SK-N-SH treated with all-trans-retinoic acid at 6 μM for 48 hours (cell line): ENCODE measurements around the gene ITGB1.

ENCODE experiments used
- ARNTL ChIP-seq: fragments of 450-650 bp; formaldehyde crosslinking; IDR thresholded peaks from 2 replicates; pipeline ENCODE4 v1.5.0; 2020; ENCODE audit warnings: low read depth, mild to moderate bottlenecking, moderate library complexity, borderline replicate concordance
- GLIS3 ChIP-seq: fragments of 250-450 bp; sonication (Bioruptor Pico); IDR thresholded peaks from 2 replicates; pipeline ENCODE4 v1.5.0; 2020; ENCODE audit warnings: mild to moderate bottlenecking, moderate library complexity
- ISL1 ChIP-seq: fragments of 250-450 bp; sonication (Bioruptor Pico); IDR thresholded peaks from 2 replicates; pipeline ENCODE4 v2.1.2; 2022; ENCODE audit warnings: mild to moderate bottlenecking, moderate library complexity
- RARB ChIP-seq: fragments of 250-450 bp; sonication (Bioruptor Pico); IDR thresholded peaks from 2 replicates; pipeline ENCODE4 v1.8.0; 2021; ENCODE audit warnings: mild to moderate bottlenecking, moderate library complexity
- SNAI2 ChIP-seq: fragments of 250-450 bp; sonication (Bioruptor Pico); IDR thresholded peaks from 2 replicates; pipeline ENCODE4 v1.5.0; 2020; ENCODE audit warnings: mild to moderate bottlenecking, moderate library complexity
- ZC3H10 ChIP-seq: fragments of 250-450 bp; sonication (Bioruptor Pico); IDR thresholded peaks from 2 replicates; pipeline ENCODE4 v1.5.1; 2021; ENCODE audit warnings: mild to moderate bottlenecking, moderate library complexity
- ZFP3 ChIP-seq: fragments of 250-450 bp; sonication (Bioruptor Pico); IDR thresholded peaks from 2 replicates; pipeline ENCODE4 v1.5.0; 2020; ENCODE audit warnings: mild to moderate bottlenecking, moderate library complexity
- ZFP30 ChIP-seq: fragments of 450-650 bp; formaldehyde crosslinking; IDR thresholded peaks from 2 replicates; pipeline ENCODE4 v1.5.0; 2022; ENCODE audit warnings: mild to moderate bottlenecking, moderate library complexity
- ZNF70 ChIP-seq: fragments of 450-650 bp; formaldehyde crosslinking; IDR thresholded peaks from 2 replicates; pipeline ENCODE4 v1.5.0; 2020; ENCODE audit warnings: mild to moderate bottlenecking, moderate library complexity

DNA sequence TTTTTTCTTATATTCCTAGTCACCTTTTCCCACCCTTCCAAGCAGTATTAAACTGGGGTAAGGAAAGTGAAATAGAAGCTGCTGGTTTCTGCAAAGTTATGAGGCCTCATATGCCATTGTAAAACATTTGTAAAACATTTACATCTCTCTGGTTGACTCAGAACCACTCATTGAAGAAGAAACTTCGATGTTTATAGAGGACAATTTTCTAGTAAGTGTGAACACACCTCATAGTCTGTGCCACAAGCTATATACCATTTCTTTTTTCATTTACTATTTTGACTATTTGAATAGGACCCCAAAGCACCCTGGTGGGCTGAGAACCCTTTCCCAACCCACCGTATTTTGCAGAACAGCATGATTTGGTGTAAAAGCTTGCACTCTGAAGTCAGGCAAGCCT is 12.9 kb upstream of the ITGB1 start:
- no peak for TF ChIP-seq ARNTL (CRISPR knock-in tag)
- TF ChIP-seq SNAI2 (CRISPR knock-in tag) = no peak
- no peak for TF ChIP-seq RARB (CRISPR knock-in tag)
- TF ChIP-seq ISL1 (CRISPR knock-in tag) = no peak
- TF ChIP-seq ZFP3 (CRISPR knock-in tag) = no peak
- no peak for TF ChIP-seq ZNF70 (CRISPR knock-in tag)
- no peak for TF ChIP-seq GLIS3 (CRISPR knock-in tag)
- no peak for TF ChIP-seq ZC3H10
- TF ChIP-seq ZFP30 (CRISPR knock-in tag) = no peak
